Heart right ventricle (tissue), 16 donors: ENCODE results near the gene HINFP. TPM values are rescaled to one million over a fixed set of nuclear protein-coding genes. Genes with fewer than 3 reads are reported as not detected.

Experiments
- ATAC-seq, 8 donors: fragments of 200-7000 bp; cut with Tn5 transposase; one replicate each; pipeline ENCODE4 v1.9.1; 2020; ENCODE audit warnings: mild to moderate bottlenecking in 8 of 8, moderate library complexity in 8 of 8, moderate number of reproducible peaks in 1 of 8
- DNase-seq, 2 donors: peaks; one replicate each; pipeline ENCODE4 v3.0.0-alpha.2; 2020
- H3K27ac ChIP-seq, 10 donors: fragments of 200-600 bp; sonication (generic) in 2 of 10; one replicate each; pipeline versions ENCODE4 v1.5.0 to v1.8.0; 2020 to 2022; ENCODE audit warnings: mild to moderate bottlenecking in 3 of 10
- H3K27me3 ChIP-seq, 7 donors: fragments of 200-600 bp; one replicate each; pipeline ENCODE4 v1.8.0; 2021 to 2022; ENCODE audit warnings: mild to moderate bottlenecking in 2 of 7
- H3K36me3 ChIP-seq, 9 donors: fragments of 200-600 bp; sonication (generic) in 1 of 9; one replicate each; pipeline versions ENCODE4 v1.5.0 to v1.8.0; 2020 to 2022; ENCODE audit warnings: mild to moderate bottlenecking in 2 of 9
- H3K4me1 ChIP-seq, 9 donors: fragments of 200-600 bp; sonication (generic) in 1 of 9; one replicate each; pipeline versions ENCODE4 v1.5.0 to v1.8.0; 2020 to 2022; ENCODE audit warnings: mild to moderate bottlenecking in 4 of 9
- H3K4me3 ChIP-seq, 10 donors: fragments of 200-600 bp; sonication (generic) in 2 of 10; one replicate each; pipeline versions ENCODE4 v1.5.0 to v1.8.0; 2020 to 2022; ENCODE audit warnings: mild to moderate bottlenecking in 7 of 10, moderate library complexity in 2 of 10
- H3K9me3 ChIP-seq, 11 donors: fragments of 200-600 bp in 10 of 11; sonication (generic) in 2 of 11; one replicate each; pipeline versions ENCODE4 v1.5.0 to v1.8.0; 2013 to 2022; ENCODE audit warnings: mild to moderate bottlenecking in 2 of 11, control low read depth in 1 of 11, moderate library complexity in 1 of 11
- WGBS, 2 donors: extraction: QIAGEN DNeasy Blood & Tissue Kit; methylation state at CpG; one replicate each; pipeline ENCODE4 v1.1.7; 2013; ENCODE audit warnings: inconsistent platforms in 1 of 2; 5-methylcytosine and 5-hydroxymethylcytosine counted together
- intact Hi-C, 10 donors: fragments of 100-400 bp; cut with DNase I; formaldehyde crosslinking; loops; one replicate each; pipeline versions ENCODE4 v1.11.1 to v1.14.2; 2022
- polyA plus RNA-seq, 2 donors: library from polyadenylated mRNA; stranded (reverse); fragments of 200-250 nt; gene quantifications; one replicate each; pipeline ENCODE4 v1.2.3, GENCODE V29; 2013
- total RNA-seq, 10 donors: library from RNA; stranded (reverse); fragmentation: NEBNext Ultra II Directional in 3 of 10; extraction: Animal tissue kit (Norgen Biotek cat#: 25700) in 3 of 10; gene quantifications; one replicate each; pipeline versions ENCODE4 v1.2.1 to v1.2.4, GENCODE V29; 2021 to 2023
- TF ChIP-seq, protein P1 (sequence below), 9 donors: fragments of 200-600 bp; sonication (generic) in 2 of 9; IDR thresholded peaks; one replicate each; pipeline versions ENCODE4 v1.5.0 to v1.8.0; 2021 to 2022; ENCODE audit warnings: antibody characterized with exemption in 9 of 9, mild to moderate bottlenecking in 5 of 9, moderate library complexity in 1 of 9
- donor health status: Arrhythmogenic right ventricular cardiomyopathy.
- donor health status: ischemic (EF 13 %, LVEDD 7.1; RV severe dilation, severe dysfunction).
- donor health status: healthy with polysubstance abuse.
- donor health status: DM: no; HTN: yes; CAD: no.
- donor health status: DM: no; HTN: no; CAD: no.
- donor health status: ischemic (EF 25% LVEDD 6.9; RV normal size, moderate dysfunction).
- donor health status: ischemic (EF 25% LVEDD 5.7; RV mildly dilated, moderate dysfunction).
- donor health status: healthy.
- donor health status: DM: yes; HTN: yes; CAD: no.
- donor health status: Ischemic cardiomyopathy.
- donor health status: ischemic (EF 35%, LVEDD 5.7; RV mildly dilated, moderate dysfunction).
- donor health status: nonischemic (EF 11% LVEDD 7.7; RV severe dilation, severe dysfunction).
- donor health status: DM: yes; HTN: yes; CAD: no.
- donor health status: PGD.
- donor health status: ischemic (EF 29% LVEDD 5.4; RV normal size, mild dysfunction).
- donor health status: nonischemic (EF 23%, LVEDD 6.1; RV moderate dilation, normal function).

HINFP gene
- total and polyA plus RNA-seq, 12 donors, result 8.6 to 18.1 (median 11.5) TPM

DNA sequence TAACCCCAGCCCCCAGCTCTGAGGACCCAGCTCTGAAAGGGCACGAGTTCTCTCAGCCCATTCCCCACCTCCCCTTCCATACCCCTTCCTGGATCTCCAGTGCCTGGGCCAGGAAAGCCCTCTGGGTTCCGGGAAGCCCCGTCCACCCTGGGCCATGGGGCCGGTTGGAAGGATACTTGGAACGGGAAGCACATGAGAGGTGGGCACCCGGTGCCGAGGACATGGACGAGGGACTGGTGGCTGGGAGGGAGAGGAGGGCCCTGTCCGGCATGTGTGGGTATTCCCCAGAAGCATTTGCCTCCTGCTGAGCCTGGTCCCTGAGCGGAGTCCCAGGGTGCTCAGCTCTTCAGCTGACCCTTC, 5.2 kb upstream of the HINFP start:
- ATAC-seq, result peak in 1 of 8 donors; percentile 5
- no peaks in the 10 kb centered on the region for H3K9me3 ChIP-seq
- no peaks in the 10 kb centered on the region for H3K27me3 ChIP-seq
- no peak for DNase-seq
- peak overlapping the region in 1 of 10 donors; percentile 35 for H3K4me3 ChIP-seq
- peak overlapping the region in 6 of 10 donors; percentile 25 to 88 (median 43) for H3K27ac ChIP-seq
- intact Hi-C loops, result no loop called here
- WGBS, 2 donors, result 85 to 91% methylated on average over 10 of the region's 10 CpGs
- peaks cover 0 to 30% (median 7%) of the 10 kb centered on the region in 9 donors for H3K4me1 ChIP-seq
- peaks cover 0 to 69% (median 20%) of the 10 kb centered on the region in 9 donors for H3K36me3 ChIP-seq
- TF ChIP-seq, protein P1, sequence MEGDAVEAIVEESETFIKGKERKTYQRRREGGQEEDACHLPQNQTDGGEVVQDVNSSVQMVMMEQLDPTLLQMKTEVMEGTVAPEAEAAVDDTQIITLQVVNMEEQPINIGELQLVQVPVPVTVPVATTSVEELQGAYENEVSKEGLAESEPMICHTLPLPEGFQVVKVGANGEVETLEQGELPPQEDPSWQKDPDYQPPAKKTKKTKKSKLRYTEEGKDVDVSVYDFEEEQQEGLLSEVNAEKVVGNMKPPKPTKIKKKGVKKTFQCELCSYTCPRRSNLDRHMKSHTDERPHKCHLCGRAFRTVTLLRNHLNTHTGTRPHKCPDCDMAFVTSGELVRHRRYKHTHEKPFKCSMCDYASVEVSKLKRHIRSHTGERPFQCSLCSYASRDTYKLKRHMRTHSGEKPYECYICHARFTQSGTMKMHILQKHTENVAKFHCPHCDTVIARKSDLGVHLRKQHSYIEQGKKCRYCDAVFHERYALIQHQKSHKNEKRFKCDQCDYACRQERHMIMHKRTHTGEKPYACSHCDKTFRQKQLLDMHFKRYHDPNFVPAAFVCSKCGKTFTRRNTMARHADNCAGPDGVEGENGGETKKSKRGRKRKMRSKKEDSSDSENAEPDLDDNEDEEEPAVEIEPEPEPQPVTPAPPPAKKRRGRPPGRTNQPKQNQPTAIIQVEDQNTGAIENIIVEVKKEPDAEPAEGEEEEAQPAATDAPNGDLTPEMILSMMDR (IDR thresholded peaks at IDR 0.05), result no peak

DNA sequence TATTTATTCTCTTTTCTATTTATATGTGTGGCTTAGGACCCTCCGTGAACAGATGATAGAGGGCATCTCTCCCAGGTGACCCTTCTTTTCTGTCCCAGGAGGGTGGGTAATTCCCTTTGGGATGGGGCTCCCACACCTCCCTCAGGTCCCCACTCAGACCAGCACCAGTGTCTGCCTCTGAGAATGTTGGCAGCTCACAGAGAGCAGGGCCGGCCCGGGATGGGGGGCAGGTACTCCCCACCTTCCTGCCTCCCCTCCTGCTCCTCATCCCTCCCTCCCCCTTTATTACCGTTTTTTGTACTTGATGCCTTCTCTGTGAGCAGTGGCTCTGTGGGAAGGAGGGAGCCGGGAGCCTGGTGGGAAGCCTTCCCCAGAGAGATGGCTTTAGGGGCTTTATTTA, 4.8 kb upstream of the HINFP start:
- no peaks in the 10 kb centered on the region for H3K27me3 ChIP-seq
- H3K4me1 ChIP-seq, result peaks cover 0 to 30% (median 7%) of the 10 kb centered on the region in 9 donors
- WGBS, 2 donors, result 69 to 74% methylated on average over 5 of the region's 5 CpGs
- H3K36me3 ChIP-seq, result peaks cover 0 to 66% (median 20%) of the 10 kb centered on the region in 9 donors
- H3K4me3 ChIP-seq, result peak overlapping the region in 1 of 10 donors; percentile 35
- ATAC-seq (no peak), DNase-seq (no peak)
- TF ChIP-seq, protein P1 (IDR thresholded peaks at IDR 0.05), result no peak
- intact Hi-C loops, result no loop called here
- H3K27ac ChIP-seq, result peak overlapping the region in 5 of 10 donors; percentile 25 to 88 (median 47)
- H3K9me3 ChIP-seq, result no peaks in the 10 kb centered on the region

GRCh38 chr11:119117004-119117706, 4.2 kb upstream of the HINFP start:
- Histone ChIP-seq H3K27me3 (no peaks in the 10 kb centered on the region), H3K4me3 (no peak overlapping the region), H3K9me3 (no peaks in the 10 kb centered on the region), H3K27ac (peak overlapping the region in 1 of 10 donors; percentile 88), H3K4me1 (peaks cover 1 to 32% (median 10%) of the 10 kb centered on the region in 9 donors), H3K36me3 (peaks cover 0 to 60% (median 20%) of the 10 kb centered on the region in 9 donors)
- TF ChIP-seq, protein P1 (IDR thresholded peaks at IDR 0.05), result no peak
- DNase-seq, result no peak
- 95% methylated on average over 3 of the region's 3 CpGs for WGBS, 2 donors
- intact Hi-C loops, result no loop called here
- ATAC-seq, result no peak

DNA sequence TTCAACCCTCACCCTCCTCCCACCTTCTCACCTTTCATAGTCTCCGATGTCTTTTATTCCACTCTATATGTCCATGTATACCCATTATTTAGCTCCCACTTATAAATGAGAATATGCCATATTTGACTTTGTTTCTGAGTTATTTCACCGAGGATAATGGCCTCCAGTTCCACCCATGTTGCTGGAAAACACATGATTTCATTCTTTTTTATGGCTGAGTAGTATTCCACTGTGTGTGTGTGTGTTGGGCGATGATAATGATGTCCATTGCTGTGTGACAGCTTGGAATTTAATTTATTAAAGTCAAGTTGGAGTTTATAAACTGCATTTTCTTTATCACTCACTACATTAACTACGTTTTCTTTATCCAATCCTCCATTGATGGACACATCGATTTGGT, 3.2 kb upstream of the HINFP start:
- intact Hi-C loops, result no loop called here
- ATAC-seq, result no peak
- 97 to 99% methylated on average over 5 of the region's 5 CpGs for WGBS, 2 donors

More for the DNA sequence above, 3.2 kb upstream of the HINFP start:
- no peak for DNase-seq
- Histone ChIP-seq H3K27ac (no peak overlapping the region), H3K9me3 (no peaks in the 10 kb centered on the region), H3K4me1 (peaks cover 6 to 40% (median 17%) of the 10 kb centered on the region in 9 donors), H3K27me3 (no peaks in the 10 kb centered on the region), H3K36me3 (peaks cover 0 to 50% (median 15%) of the 10 kb centered on the region in 9 donors), H3K4me3 (no peak overlapping the region)
- TF ChIP-seq, protein P1 (IDR thresholded peaks at IDR 0.05), result no peak
